ENCODE results near the gene COL2A1.
"Not testable (repeated sequence)": the region's sequence is repeated elsewhere in the genome, so short reads cannot be mapped to it uniquely, and the experiment has no call there.

The COL2A1 gene

DNA sequence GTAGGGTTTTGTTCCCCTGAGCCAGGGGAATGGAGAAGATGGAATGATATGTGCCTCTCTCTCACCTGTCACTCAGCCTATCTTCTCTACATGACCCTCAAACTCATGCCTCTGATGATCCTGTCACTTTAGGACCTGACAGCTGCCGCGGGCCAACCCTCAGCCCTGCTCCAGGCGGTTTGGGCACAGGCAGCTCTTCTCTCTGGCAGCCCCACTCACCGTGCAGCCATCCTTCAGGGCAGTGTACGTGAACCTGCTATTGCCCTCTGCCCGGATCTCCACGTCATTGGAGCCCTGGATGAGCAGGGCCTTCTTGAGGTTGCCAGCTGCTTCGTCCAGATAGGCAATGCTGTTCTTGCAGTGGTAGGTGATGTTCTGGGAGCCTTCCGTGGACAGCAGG, 30.4 kb downstream of the COL2A1 start:
- DNase-seq: no peak

DNA sequence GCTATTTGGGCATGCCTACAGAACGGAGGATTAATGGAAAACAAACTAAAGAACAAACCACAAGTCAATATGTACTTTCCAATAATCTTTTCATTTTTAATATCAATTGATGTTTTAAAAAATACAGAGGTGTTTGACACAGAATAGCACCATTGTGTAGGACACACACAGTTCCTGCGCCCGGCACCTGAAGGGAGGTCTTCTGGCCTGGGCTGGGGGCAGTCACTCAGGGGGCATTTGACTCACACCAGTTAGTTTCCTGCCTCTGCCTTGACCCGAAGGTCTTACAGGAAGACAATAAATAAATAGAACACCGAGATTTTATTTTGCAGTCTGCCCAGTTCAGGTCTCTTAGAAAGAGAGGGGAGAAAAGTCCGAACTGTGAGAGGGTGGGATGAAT, 31.4 kb downstream of the COL2A1 start:
- no peak for DNase-seq

DNA sequence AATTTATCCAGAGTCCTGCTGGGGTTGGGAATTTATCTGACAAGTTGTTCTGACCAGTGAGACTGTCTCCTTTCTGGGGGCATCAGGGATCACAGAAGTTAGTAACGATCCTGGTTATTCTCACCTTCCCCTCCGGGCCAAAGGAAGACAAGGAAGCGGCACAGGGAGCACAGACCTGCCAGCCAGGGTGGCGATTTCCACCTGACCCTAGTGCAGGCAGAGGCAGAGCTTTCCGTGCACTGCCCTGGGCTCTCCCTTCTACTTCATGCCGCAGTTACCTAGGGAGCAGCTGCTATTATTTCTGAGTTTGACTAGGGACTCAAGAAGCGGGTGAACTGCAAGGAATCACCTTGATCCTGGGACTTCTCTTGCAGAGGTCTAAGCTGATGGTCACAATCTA, 33.4 kb downstream of the COL2A1 start:
- DNase-seq: no peak

DNA sequence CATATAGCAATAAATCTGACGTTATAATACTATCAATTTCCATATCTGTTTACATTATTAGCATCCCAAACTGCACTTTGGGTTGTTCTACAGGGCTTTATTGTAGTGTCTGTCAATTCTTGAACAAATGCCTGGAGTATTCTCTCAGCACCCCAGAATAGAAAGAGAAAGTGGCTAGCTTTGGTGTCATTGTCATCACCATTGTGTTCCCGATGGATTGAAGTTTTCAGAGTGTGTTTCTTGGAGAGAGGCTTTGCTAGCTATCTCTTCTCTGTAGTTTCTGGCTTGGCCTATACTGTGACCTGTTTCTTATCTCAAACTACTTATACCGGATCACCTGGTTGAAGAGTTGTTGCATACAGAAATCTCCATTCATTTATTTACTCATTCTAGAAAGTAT, 34.4 kb downstream of the COL2A1 start:
- DNase-seq: no peak

DNA sequence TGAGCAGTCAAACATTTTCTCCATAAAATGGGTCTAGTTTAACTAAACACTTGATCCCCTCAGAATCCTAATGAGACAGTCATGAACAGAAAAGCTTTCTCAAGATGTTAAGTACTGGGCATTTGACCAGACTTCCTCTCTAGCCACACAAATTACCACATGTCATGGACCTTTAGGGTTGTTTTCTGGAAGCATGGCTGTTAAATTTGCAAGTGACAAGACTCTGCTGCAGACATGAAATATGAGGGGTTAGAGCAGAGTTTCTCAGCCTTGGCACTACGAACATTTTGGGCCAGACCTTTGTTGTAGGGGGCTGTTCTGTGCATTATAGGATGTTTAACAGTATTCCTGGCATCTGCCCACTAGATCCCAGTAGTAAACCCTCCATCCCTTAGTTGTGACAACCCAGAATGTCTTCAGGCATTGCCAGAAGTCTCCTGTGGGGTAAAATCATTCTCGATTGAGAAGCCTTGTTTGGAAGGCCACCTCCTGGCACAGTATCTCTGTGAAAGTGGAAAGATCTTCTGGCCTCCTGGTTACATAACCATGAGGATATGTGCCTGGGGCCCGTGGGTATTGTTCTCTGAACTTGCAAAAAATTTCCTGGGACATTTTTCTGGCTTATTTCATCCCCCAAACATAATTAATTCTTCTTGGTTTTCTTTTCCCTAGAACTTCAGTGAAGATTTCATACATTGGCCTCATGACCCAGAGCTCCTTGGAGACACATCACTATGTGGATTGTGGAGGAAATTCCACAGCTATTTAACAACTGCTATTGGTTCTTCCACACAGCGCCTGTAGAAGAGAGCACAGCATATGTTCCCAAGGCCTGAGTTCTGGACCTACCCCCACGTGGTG, 36.6 kb downstream of the COL2A1 start:
- DNase-seq: peak; percentile 65

DNA sequence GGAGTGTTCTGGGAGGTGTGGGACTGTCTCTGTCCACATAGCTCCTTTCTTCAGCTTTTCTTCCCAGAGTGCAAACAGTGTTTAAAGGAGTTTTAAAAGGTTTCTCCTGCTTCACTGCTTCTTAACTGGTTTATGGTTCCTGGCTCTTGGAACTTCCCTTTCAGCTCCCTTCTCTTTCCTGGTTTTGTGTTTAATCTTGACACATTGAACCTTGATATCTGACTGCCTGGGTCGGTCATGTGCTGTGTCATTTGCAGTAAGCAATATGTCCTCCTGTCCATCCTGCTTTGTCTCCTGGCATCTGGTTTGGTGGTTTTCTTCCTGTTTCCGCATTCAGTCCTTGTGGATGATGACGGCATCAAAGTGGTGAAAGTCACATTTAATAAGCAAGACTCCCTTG, 38.7 kb downstream of the COL2A1 start:
- DNase-seq: no peak

DNA sequence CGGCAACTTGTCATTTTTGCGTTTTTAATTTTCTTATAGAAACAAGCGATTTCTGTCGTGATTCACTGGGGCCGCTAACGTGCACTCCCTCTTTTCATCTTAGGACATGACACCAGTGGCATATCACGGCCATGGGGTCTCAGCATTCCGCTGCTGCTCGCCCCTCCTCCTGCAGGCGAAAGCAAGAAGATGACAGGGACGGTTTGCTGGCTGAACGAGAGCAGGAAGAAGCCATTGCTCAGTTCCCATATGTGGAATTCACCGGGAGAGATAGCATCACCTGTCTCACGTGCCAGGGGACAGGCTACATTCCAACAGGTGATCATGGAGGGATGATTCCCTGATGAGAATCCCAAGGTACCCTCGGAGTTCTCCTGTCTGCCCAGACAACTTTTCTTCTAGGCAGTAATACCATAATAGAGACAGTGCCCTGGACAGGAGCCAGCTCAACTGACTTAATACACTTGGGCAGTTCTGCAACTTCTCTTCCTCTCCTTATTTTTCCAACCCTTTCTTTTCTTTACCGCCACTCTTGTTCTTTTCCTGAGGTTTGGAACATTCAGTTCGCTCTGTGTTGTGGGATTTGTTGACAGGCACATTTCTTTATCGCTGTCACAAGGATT, 40.1 kb downstream of the COL2A1 start:
- DNase-seq: no peak

DNA sequence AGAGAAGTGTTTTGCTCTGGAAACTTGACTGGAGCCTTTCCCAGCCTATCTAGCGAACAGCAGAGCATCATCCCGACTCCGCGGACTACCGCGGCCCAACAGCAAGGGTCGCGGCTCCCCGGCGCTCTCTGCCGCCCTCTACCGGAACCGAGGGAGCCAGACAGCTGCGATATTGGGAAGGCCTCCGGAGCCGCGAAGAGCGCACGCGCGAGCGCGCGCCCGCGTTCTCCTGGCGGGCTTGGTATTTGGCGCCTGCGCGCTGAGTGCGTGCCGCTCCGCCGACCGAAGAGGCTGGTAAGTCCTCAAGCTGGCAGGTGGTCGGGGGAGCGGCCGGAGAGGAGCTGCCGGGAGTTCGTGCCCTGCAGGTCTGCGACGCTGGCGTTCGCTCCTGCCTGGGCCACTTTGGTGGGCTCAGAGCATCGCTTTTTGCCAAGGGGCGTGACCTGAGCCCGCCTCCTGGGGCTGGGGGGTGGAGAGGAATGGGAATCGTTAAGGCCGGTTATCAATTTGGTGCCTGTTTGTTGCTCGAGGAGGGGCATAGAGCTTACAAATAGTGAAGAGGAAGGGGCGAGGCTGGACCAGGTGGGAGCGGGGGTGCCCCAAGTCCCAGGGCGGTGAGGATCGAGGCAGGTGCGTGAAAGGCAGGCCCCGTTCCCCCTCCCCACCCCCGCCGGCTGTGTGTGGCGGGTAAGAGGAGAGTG, 40.8 kb downstream of the COL2A1 start, which contains the start of gene TMEM106C:
TSS of gene TMEM106C (plus strand) at position 257 of the 701 bp plus-strand sequence. CDS start 641 bp downstream, outside the sequence.
- peak; percentile 87 for DNase-seq

DNA sequence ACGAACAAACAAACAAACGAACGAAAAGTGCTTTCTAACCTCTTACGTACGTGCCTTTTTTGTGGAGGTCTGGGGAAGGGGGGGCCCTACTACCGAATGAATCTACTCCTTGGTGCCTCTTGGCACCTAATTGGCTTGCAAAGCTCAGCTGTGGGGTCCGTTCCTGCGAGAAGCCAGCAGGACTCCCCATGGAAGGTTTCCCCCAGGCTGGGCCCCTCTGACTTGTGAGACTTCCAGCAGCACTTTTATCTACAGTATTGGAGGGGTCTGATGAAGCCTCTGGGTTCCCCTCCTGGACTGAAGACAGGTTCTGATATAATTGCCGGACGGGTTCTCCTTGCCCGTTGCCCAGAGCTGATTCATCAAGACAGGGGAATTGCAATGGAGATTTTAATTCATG, 42.1 kb downstream of the COL2A1 start:
- DNase-seq: no peak

DNA sequence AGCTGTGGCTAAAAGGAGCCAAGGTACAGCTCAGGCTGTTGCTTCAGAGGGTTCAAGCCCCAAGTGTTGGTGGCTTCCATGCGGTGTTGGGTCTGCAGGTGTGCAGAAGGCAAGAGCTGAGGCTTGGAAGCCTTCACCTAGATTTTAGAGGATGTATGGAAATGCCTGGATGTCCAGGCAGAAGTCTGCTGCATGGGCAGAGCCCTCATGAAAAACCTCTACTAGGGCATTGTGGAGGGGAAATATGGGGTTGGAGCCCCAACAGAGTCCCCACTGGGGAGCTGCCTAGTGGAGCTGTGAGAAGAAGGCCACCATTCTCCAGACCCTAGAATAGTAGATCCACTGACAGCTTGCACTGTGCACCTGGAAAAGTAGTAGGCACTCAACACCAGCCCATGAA, 46.6 kb downstream of the COL2A1 start:
- DNase-seq: not testable (repeated sequence)

DNA sequence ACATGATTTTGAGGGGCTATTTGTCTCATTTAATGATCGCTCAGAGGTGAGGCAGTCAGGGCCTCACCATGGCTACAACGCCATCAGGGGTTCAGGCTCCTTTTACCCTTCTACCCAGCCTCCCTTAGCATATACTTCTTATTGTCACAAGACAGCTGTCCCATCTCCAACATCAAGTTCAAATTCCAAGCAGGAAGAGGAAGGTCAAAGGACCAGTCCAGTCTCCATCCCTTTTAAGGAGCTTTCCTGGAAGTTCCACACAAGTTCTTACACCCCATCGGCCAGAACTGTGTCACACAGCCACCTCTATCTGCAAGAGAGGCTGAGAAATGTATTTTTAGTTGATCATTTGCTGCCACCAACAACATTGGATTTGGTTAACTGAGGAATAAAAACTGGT, 49.2 kb downstream of the COL2A1 start:
- DNase-seq: no peak

DNA sequence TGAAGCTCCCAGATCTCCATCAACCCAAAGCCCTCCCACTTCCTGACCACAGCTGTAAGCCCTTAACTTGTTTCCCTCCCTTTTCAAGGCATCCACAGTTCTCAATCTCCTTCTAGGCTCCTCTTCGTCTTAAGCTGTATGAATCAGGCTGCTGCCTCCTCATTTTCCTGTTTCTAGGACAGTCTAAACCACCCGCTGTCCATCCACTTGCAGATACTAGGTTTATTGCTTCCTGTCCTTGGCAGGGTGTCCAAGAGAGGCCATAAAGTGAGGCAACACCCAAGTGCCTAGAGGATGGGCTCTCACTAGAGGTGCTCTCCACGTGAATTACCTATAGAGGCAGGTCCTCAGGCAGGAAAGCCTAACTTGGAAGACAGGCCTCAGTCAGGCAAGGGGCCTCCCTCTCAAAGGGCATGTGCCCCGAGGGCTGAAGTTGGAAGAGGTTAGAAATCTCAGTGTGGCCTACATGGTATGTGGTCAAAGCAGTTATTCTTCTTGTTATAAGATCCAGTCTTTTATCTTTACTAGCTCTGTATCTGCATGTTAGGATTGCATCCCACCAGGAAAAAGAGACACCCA, 49.7 kb downstream of the COL2A1 start:
- no peak for DNase-seq

DNA sequence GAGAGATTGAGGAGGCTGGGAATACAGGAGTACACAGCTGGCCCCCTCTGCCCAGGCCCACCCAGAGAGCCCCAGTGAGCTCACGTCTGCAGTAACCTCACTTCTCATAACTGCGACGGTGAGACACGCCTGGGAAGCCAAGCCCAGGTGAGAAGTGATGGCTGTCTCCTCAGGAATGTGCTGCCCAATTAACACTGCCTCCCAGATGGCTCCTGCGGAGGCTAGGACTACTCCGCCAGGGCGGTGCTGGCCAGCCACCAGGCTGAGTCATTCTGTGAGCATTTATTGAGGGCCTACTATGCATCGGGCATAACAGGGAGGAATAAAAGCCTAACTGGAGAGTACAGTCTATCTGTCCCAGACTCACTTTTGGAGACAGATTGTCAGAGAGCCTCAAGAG, 50.2 kb downstream of the COL2A1 start:
- DNase-seq: no peak

DNA sequence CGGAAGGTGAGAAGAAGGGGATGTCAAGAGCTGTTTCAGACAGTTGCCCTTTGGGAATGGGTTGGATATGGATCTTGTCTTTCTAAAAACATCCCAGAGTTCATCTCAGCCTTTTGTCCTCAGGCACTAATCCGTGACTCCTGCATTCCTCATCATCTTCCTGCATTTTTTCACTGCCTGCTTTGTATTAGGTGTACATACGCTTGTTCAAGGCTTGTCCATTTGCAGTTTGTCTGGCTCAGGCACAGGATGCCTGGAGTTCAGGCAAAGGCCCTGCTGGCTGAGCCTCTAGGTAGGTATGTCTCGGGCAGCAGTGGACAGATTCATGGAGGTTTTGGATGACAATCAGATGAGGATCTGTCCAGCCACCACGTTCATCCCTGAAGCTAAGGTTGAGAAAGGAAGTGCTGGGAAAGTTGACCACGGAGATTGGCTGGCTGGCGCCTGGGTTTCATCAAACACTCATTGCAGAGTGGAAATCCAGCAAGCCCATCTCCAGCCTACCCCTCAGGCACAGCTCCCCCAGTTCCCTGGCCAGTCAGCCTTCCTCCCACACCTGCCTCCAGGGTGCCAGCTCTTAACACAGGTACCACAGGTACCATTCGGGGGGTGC, 53.3 kb downstream of the COL2A1 start:
- no peak for DNase-seq

DNA sequence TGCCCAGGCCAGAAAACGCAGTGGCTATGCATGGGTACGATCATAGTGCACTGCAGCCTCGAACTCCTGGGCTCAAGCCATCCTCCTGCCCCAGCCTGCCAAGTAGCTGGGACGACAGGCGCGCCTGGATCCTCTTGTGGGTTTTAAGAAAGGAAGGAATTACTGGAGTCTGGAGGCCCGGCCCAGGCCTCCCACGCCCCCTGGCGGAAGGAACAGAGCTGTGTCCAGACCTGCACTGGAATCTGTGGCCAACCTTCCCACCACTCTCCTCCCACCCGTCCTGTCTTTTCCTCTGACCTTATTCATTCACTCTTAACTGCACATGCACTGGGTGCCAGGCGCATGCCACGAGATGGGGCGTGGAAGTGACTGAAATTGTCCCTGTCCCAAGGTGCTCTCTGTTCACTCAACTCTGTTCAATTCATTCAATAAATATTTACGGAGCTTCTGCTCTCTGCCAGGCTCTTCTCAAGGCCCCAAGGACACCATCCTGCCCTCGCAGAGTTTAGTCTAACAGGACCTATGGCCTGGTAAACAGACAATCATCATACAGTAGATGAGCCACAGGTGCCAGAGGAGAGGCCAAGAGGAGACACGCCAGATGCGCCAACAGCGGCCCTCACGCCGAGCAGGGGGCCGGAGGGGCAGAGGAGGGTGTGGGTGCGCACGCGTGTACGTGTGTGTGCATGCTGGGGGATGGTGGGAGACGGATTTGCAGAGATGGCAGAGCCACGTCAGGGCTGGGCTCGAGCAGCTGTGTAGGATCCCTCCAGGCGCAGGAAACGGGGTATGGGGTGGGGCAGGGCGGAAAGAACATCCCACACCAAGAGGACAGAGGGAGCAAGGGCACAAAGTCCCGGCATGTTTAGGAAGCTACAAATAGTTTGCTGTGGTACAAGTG, 54.6 kb downstream of the COL2A1 start:
- peak; percentile 79 for DNase-seq

DNA sequence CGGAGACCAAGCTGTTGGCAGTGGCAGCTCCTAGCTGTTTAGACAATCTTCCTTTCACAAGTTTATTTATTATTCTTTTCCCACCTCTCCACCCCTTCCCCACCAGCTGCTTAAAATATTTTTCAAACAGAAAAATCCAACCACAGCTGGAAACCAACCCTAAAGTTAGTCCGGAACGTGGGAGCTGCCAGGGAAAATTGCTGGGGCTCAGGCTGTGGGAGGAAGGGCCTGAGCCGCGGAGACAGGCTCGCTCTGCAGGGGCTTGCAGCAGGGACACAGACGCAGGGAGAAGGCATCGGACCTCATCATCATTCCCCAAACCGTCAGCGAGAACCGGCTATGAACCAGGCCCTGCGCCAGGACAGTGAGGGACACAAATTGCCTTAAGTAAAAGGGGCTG, 56.9 kb downstream of the COL2A1 start:
- DNase-seq: no peak

DNA sequence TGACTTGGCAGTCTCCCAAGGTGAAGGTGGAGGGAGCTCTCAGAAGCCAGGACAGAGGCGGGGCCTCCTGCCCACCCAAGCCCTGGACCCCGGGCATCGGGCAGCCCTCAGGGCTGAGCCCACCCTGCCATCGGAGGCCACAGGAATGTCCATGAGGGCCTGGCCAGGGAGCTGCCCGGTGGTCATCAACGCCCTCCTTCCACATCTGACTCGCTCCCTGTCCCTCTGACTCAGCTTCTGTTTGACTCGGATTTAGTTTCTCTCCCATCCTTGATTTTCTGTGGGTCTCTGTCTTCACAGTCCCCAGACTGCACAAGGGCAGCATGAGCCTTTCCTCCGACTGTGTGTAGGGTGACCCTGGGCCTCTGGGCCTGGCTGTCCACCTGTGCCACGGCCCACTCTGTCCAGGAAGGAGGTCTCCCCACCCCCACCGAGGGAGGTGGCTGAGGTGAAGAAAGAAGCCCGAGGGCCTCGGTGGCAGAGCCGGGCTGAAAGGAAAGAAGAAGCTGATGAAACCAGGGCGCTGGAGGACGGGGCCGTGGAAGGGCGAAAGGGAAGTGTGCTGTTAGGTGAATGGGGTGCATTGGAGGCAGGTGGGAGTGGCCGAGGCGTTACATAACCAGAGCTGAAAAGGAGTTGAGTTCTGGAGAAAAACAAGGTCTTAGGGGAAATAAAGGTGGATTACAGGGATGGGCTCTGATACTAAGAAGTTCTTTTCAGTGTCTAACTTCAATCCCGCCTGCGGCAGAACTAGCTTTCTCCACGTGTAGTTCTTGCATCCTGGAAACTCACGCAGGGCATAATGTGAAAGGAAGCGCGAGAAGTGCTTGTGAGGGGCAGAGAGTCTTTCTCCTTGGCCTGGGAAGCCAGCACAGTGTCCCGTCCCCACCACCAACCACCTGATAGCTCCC, 57.6 kb downstream of the COL2A1 start:
- peak; percentile 39 for DNase-seq

DNA sequence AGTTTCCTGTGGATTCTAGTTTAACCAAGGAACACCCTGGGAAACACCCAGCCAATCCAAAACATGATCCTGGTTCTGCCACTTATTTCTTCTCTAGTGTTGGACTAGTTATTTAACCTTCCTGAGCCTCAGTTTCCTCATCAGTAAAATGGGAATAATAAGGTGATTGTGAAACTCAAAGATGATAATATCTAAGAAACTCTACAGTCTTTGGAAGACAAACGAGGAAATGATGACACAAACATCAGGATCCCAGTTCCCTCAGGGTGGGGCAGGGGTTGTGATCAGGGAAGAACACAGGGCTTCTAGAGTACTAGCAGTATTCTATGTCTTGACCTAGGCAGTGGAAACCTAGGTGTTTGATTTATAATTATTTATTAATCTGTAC, 58.9 kb downstream of the COL2A1 start:
- no peak for DNase-seq

DNA sequence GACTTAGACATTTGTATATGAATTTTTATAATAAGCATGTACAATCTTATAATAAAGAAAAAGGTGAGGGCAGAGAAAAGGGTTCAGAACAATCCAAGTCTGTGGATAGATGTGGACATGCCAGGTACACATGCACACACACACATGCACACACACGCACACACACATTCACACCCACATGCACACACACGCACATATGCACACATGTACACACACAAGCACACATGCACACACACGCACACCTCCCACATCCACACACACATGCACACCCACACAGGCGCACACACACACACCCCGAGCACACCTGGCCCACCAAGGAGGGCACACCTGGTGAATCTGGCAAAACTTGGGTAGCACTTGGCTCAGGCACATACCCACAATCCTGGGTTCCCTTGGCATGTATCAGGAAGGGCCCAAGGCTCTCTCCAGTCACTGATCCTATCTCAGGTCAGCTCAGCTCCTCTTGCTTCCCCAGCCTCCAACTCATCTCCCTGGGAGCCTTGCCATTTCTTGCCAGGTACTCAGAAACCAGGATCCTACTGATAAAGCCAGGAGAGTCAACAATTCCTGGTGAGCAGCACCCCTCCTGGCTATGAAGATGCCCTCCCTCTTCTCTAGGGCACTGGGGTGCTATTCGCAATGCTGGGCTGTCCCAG, 59.5 kb downstream of the COL2A1 start:
- no peak for DNase-seq

Data from fibroblast of skin of abdomen (primary cell).